Measurements from ENCODE around the gene CYB561D2.

DNA sequence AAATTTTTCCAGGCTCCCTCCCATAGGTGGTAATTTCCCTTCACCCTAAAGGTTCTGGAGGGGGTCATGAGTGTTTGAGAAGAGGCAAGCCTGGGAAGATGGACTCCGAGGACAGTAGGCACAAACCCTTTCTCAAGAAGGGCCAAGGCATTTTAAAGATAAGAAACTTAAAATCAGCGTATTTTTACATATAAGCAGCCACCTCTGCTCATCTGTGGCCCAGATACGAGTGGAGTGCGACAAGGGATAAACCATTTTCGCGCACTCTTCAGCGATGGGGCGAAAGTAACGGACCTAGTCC is 10.6 kb upstream of the CYB561D2 start:
- TF ChIP-seq, protein P1, sequence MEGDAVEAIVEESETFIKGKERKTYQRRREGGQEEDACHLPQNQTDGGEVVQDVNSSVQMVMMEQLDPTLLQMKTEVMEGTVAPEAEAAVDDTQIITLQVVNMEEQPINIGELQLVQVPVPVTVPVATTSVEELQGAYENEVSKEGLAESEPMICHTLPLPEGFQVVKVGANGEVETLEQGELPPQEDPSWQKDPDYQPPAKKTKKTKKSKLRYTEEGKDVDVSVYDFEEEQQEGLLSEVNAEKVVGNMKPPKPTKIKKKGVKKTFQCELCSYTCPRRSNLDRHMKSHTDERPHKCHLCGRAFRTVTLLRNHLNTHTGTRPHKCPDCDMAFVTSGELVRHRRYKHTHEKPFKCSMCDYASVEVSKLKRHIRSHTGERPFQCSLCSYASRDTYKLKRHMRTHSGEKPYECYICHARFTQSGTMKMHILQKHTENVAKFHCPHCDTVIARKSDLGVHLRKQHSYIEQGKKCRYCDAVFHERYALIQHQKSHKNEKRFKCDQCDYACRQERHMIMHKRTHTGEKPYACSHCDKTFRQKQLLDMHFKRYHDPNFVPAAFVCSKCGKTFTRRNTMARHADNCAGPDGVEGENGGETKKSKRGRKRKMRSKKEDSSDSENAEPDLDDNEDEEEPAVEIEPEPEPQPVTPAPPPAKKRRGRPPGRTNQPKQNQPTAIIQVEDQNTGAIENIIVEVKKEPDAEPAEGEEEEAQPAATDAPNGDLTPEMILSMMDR (IDR thresholded peaks at IDR 0.05) = no peak
- TF ChIP-seq POLR2A (IDR thresholded peaks at IDR 0.05) = no peak
